Fibroblast of peridontal ligament (primary cell): ENCODE results near the gene WFDC12.

Experiments
- DNase-seq: peaks from one replicate; pipeline ENCODE4 v3.0.0-alpha.2; 2010; ENCODE audit errors: extremely low read depth

WFDC12 gene

GRCh38 chr20:45091366-45091765 is 32.9 kb downstream of the WFDC12 start:
- DNase-seq = no peak

GRCh38 chr20:45090481-45090880 is 33.8 kb downstream of the WFDC12 start:
- peak; percentile 79 for DNase-seq

GRCh38 chr20:45088247-45088646 is 36.0 kb downstream of the WFDC12 start:
- peak; percentile 99 for DNase-seq

GRCh38 chr20:45087814-45088213 is 36.5 kb downstream of the WFDC12 start:
- peak; percentile 99 for DNase-seq

GRCh38 chr20:45087097-45087790 is 37.0 kb downstream of the WFDC12 start:
- DNase-seq = peak; percentile 52

- no peak for DNase-seq
Observed at GRCh38 chr20:45085867-45086266, 38.4 kb downstream of the WFDC12 start.

GRCh38 chr20:45085289-45085688 is 39.0 kb downstream of the WFDC12 start:
- no peak for DNase-seq

GRCh38 chr20:45083127-45083526 is 41.1 kb downstream of the WFDC12 start:
- DNase-seq = no peak

GRCh38 chr20:45082468-45082867 is 41.8 kb downstream of the WFDC12 start:
- no peak for DNase-seq

GRCh38 chr20:45080867-45081624 is 43.2 kb downstream of the WFDC12 start:
- peak; percentile 87 for DNase-seq

- no peak for DNase-seq
Observed at GRCh38 chr20:45077559-45077958, 46.7 kb downstream of the WFDC12 start.
